Tibial nerve (tissue), 4 donors: Measurements from ENCODE around the gene ZBTB17. TPM values are rescaled to one million over a fixed set of nuclear protein-coding genes. Genes with fewer than 3 reads are reported as not detected.
"Not testable (repeated sequence)": the region's sequence is repeated elsewhere in the genome, so short reads cannot be mapped to it uniquely, and the experiment has no call there.

Experiments
- DNase-seq, 2 donors: peaks; one replicate each; pipeline ENCODE4 v3.0.0-alpha.2; 2019; ENCODE audit warnings: low spot score in 2 of 2
- H3K27ac ChIP-seq, 4 donors: fragments of 200-600 bp; sonication (generic) in 3 of 4; one replicate each; pipeline ENCODE4 v1.5.1; 2017 to 2019; ENCODE audit warnings: mild to moderate bottlenecking in 1 of 4
- H3K27me3 ChIP-seq, 2 donors: fragments of 200-600 bp; sonication (generic) in 1 of 2; one replicate each; pipeline versions ENCODE4 v1.5.1 to v1.6.0; 2017 to 2019
- H3K36me3 ChIP-seq, 3 donors: fragments of 200-600 bp; sonication (generic); one replicate each; pipeline ENCODE4 v1.5.1; 2018 to 2019
- H3K4me1 ChIP-seq, 4 donors: fragments of 200-600 bp; sonication (generic) in 3 of 4; one replicate each; pipeline ENCODE4 v1.5.1; 2017 to 2019
- H3K4me3 ChIP-seq, 4 donors: fragments of 200-600 bp; sonication (generic) in 3 of 4; one replicate each; pipeline ENCODE4 v1.5.1; 2017 to 2019; ENCODE audit warnings: mild to moderate bottlenecking in 1 of 4, moderate library complexity in 1 of 4
- H3K9me3 ChIP-seq, 4 donors: fragments of 200-600 bp; sonication (generic) in 3 of 4; one replicate each; pipeline ENCODE4 v1.5.1; 2017 to 2019
- CTCF ChIP-seq, 5 experiments: fragments of 200-600 bp in 3 of 5; fragments of 450-650 bp in 2 of 5; sonication (generic) in 3 of 5; IDR thresholded peaks; one replicate each; pipeline ENCODE4 v1.5.1; 2016 to 2019; ENCODE audit warnings: antibody characterized with exemption in 5 of 5, mild to moderate bottlenecking in 3 of 5, moderate library complexity in 2 of 5
- EP300 ChIP-seq, 2 donors: sonication (generic); formaldehyde crosslinking; IDR thresholded peaks; one replicate each; pipeline ENCODE4 v1.6.1; 2017; ENCODE audit warnings: antibody characterized with exemption in 2 of 2, mild to moderate bottlenecking in 1 of 2
- POLR2A ChIP-seq, 2 donors: fragments of 450-650 bp; IDR thresholded peaks; one replicate each; pipeline ENCODE4 v1.6.1; 2017; ENCODE audit warnings: antibody characterized with exemption in 2 of 2, mild to moderate bottlenecking in 2 of 2, moderate library complexity in 2 of 2
- whole genome bisulfite sequencing, 2 donors: methylation state at CpG; one replicate each; pipeline ENCODE4 v1.1.5; 2018; 5-methylcytosine and 5-hydroxymethylcytosine counted together
- total RNA-seq, 4 donors: library from RNA; depleted of rRNA; stranded (reverse); fragments of >200 nt; gene quantifications; one replicate each; pipeline ENCODE4 v1.1.0, GENCODE V29; 2016

Gene ZBTB17
- total RNA-seq, 4 donors from 2014 or later = 34.5 to 85.2 (median 52.4) TPM

- WGBS, 2 donors = 57 to 69% methylated on average over 9 of the region's 9 CpGs
- no peak for DNase-seq
Measured at GRCh38 chr1:16006552-16007485, 30.9 kb upstream of the ZBTB17 start.

GRCh38 chr1:16006010-16006409, 30.1 kb upstream of the ZBTB17 start:
- Histone ChIP-seq H3K27ac (no peak overlapping the region), H3K9me3 (no peaks in the 10 kb centered on the region), H3K4me3 (no peak overlapping the region), H3K4me1 (peaks cover 0 to 4% (median 0%) of the 10 kb centered on the region in 4 donors), H3K36me3 (no peaks in the 10 kb centered on the region), H3K27me3 (no peaks in the 10 kb centered on the region)
- WGBS, 2 donors = 74 to 86% methylated on average over 11 of the region's 11 CpGs
- no peak for DNase-seq
- no peak for TF ChIP-seq EP300 (IDR thresholded peaks at IDR 0.05)
- TF ChIP-seq POLR2A (IDR thresholded peaks at IDR 0.05) = no peak
- no peak for TF ChIP-seq CTCF (IDR thresholded peaks at IDR 0.05)

More at GRCh38 chr1:16006552-16007485, 30.9 kb upstream of the ZBTB17 start:
- H3K4me1 ChIP-seq = peaks cover 0 to 4% (median 0%) of the 10 kb centered on the region in 4 donors
- no peaks in the 10 kb centered on the region for H3K36me3 ChIP-seq
- no peak overlapping the region for H3K27ac ChIP-seq
- no peak overlapping the region for H3K4me3 ChIP-seq
- H3K9me3 ChIP-seq = no peaks in the 10 kb centered on the region
- TF ChIP-seq POLR2A (IDR thresholded peaks at IDR 0.05) (no peak), CTCF (IDR thresholded peaks at IDR 0.05) (no peak), EP300 (IDR thresholded peaks at IDR 0.05) (no peak)
- H3K27me3 ChIP-seq = no peaks in the 10 kb centered on the region

DNA sequence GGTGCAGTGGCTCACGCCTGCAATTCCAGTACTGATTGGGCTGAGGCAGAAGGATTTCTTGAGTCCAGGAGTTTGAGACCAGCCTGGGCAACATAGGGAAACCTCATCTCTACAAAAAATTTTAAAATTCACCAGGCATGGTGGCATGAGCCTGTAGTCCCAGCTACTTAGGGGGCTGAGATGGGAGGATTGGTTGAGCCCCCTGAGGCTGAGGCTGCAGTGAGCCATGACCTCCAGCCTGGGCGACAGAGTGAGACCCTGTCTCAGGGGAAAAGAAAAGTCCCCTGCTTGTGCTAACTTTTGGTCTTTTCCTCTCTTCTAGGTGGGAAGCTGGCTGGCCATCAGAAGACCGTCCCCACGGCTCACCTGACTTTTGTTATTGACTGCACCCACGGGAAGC, 29.7 kb upstream of the ZBTB17 start:
- WGBS, 2 donors = 78 to 82% methylated on average over 5 of the region's 5 CpGs
- Histone ChIP-seq H3K36me3 (no peaks in the 10 kb centered on the region), H3K27me3 (no peaks in the 10 kb centered on the region), H3K9me3 (no peaks in the 10 kb centered on the region), H3K4me1 (peaks cover 0 to 4% (median 0%) of the 10 kb centered on the region in 4 donors), H3K4me3 (no peak overlapping the region), H3K27ac (no peak overlapping the region)
- DNase-seq = no peak
- TF ChIP-seq CTCF (IDR thresholded peaks at IDR 0.05) = no peak

DNA sequence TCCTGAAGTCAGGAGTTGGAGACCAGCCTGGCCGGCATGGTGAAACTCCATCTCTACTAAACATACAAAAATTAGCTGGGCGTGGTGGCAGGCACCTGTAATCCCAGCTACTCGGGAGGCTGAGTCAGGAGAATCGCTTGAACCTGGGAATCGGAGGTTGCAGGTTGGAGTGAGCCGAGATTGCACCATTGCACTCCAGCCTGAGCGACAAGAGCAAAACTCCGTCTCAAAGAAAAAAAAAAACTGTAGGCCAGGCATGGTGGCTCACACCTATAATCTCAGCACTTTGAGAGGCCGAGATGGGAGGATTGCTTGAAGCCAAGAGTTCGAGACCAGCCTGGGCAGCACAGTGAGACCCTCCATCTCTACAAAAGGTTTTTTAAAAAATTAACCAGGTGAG, 25.4 kb upstream of the ZBTB17 start:
- not testable (repeated sequence) for H3K36me3 ChIP-seq, H3K27me3 ChIP-seq, H3K4me3 ChIP-seq, DNase-seq, H3K27ac ChIP-seq, H3K4me1 ChIP-seq, H3K9me3 ChIP-seq
- 76 to 93% methylated on average over 10 of the region's 10 CpGs for WGBS, 2 donors

DNA sequence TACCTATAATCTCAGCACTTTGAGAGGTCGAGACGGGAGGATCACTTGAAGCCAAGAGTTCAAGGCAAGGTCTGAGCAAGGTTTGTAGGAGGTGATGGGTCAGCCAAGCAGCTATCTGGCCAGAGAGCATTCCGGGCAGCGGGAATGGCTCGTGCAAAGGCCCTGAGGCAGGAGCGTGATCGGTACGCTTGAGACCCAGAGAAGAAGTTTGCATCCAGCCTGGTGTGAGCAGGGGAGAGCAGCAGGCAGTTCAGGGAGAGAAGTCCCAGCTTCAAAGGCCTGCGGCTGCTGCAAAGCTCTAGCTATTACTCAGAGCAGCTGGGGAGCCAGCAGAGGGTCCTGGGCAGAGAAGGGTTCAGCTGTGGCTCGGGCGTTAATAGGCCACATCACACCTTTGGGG, 23.0 kb upstream of the ZBTB17 start:
- WGBS, 2 donors = 89 to 92% methylated on average over 11 of the region's 11 CpGs
- DNase-seq = no peak
- Histone ChIP-seq H3K4me1 (no peaks in the 10 kb centered on the region), H3K36me3 (no peaks in the 10 kb centered on the region), H3K27me3 (no peaks in the 10 kb centered on the region), H3K27ac (no peak overlapping the region), H3K9me3 (no peaks in the 10 kb centered on the region), H3K4me3 (no peak overlapping the region)
- TF ChIP-seq CTCF (IDR thresholded peaks at IDR 0.05) (no peak), POLR2A (IDR thresholded peaks at IDR 0.05) (no peak), EP300 (IDR thresholded peaks at IDR 0.05) (no peak)
